Progenitor cell of endocrine pancreas (in vitro differentiated cells): ENCODE measurements around the gene RPS3. TPM values are rescaled to one million over a fixed set of nuclear protein-coding genes. Genes with fewer than 3 reads are reported as not detected.
"Not testable (repeated sequence)": the region's sequence is repeated elsewhere in the genome, so short reads cannot be mapped to it uniquely, and the experiment has no call there.

Experiments
- DNase-seq: peaks from one replicate; pipeline ENCODE4 v3.0.0; 2021; ENCODE audit warnings: low spot score; ENCODE audit not compliant: unreplicated experiment
- H3K27ac Mint-ChIP-seq: 2 replicates; pipeline ENCODE4 v1.8.0; 2021; ENCODE audit warnings: mild to moderate bottlenecking, moderate library complexity, mixed read lengths
- H3K27me3 Mint-ChIP-seq: 2 replicates; pipeline ENCODE4 v1.8.0; 2021; ENCODE audit warnings: mixed read lengths
- H3K36me3 Mint-ChIP-seq: 2 replicates; pipeline ENCODE4 v1.8.0; 2022; ENCODE audit warnings: mixed read lengths; ENCODE audit not compliant: insufficient read depth
- H3K4me1 Mint-ChIP-seq: 2 replicates; pipeline ENCODE4 v1.8.0; 2021; ENCODE audit warnings: low read depth, mixed read lengths
- H3K4me3 Mint-ChIP-seq: 2 replicates; pipeline ENCODE4 v1.8.0; 2021; ENCODE audit warnings: low read depth, mild to moderate bottlenecking, moderate library complexity, mixed read lengths
- H3K9me3 Mint-ChIP-seq: 2 replicates; pipeline ENCODE4 v1.8.0; 2021; ENCODE audit warnings: low read depth, mixed read lengths
- CTCF ChIP-seq: fragments of 200-600 bp; sonication (generic); IDR thresholded peaks from one replicate; pipeline ENCODE4 v1.5.0; 2021; ENCODE audit warnings: antibody characterized with exemption, mild to moderate bottlenecking; ENCODE audit not compliant: unreplicated experiment
- total RNA-seq: library from RNA; stranded (reverse); gene quantifications from 2 replicates; pipeline ENCODE4 v1.2.1, GENCODE V29; 2021

Gene RPS3
- total RNA-seq, 1 donor from 2014 or later = 2,637 TPM

- peaks cover 29% of the 10 kb centered on the region for H3K4me1 Mint-ChIP-seq
- no peaks in the 10 kb centered on the region for H3K9me3 Mint-ChIP-seq
- peak; percentile 47 for DNase-seq
- peak; percentile 42 for TF ChIP-seq CTCF
- H3K27me3 Mint-ChIP-seq = peaks cover 8% of the 10 kb centered on the region
- peak overlapping the region; percentile 97 for H3K27ac Mint-ChIP-seq
- H3K36me3 Mint-ChIP-seq = no peaks in the 10 kb centered on the region
- H3K4me3 Mint-ChIP-seq = peak overlapping the region; percentile 80
Observed at GRCh38 chr11:75351791-75352587, 47.3 kb upstream of the RPS3 start.

GRCh38 chr11:75352588-75353206 lies 46.6 kb upstream of the RPS3 start:
- no peaks in the 10 kb centered on the region for H3K36me3 Mint-ChIP-seq
- H3K27me3 Mint-ChIP-seq = peaks cover 8% of the 10 kb centered on the region
- peak overlapping the region; percentile 97 for H3K27ac Mint-ChIP-seq
- H3K9me3 Mint-ChIP-seq = no peaks in the 10 kb centered on the region
- H3K4me1 Mint-ChIP-seq = peaks cover 29% of the 10 kb centered on the region
- peak overlapping the region; percentile 80 for H3K4me3 Mint-ChIP-seq
- no peak for DNase-seq
- TF ChIP-seq CTCF = no peak

GRCh38 chr11:75355051-75355450 lies 44.3 kb upstream of the RPS3 start:
- H3K27ac Mint-ChIP-seq = no peak overlapping the region
- no peaks in the 10 kb centered on the region for H3K9me3 Mint-ChIP-seq
- no peak overlapping the region for H3K4me3 Mint-ChIP-seq
- no peaks in the 10 kb centered on the region for H3K36me3 Mint-ChIP-seq
- H3K4me1 Mint-ChIP-seq = peaks cover 14% of the 10 kb centered on the region
- peaks cover 8% of the 10 kb centered on the region for H3K27me3 Mint-ChIP-seq
- DNase-seq = no peak
- no peak for TF ChIP-seq CTCF

GRCh38 chr11:75356613-75357012 lies 42.7 kb upstream of the RPS3 start:
- Mint-ChIP-seq H3K4me3 (no peak overlapping the region), H3K27ac (no peak overlapping the region), H3K36me3 (no peaks in the 10 kb centered on the region), H3K4me1 (peaks cover 4% of the 10 kb centered on the region), H3K27me3 (peaks cover 8% of the 10 kb centered on the region), H3K9me3 (no peaks in the 10 kb centered on the region)
- DNase-seq = no peak
- TF ChIP-seq CTCF = no peak

GRCh38 chr11:75362285-75362684 lies 37.0 kb upstream of the RPS3 start:
- H3K36me3 Mint-ChIP-seq, H3K27me3 Mint-ChIP-seq, H3K4me1 Mint-ChIP-seq, DNase-seq, H3K27ac Mint-ChIP-seq, H3K9me3 Mint-ChIP-seq, H3K4me3 Mint-ChIP-seq: not testable (repeated sequence)
